ENCODE results near the gene TRIM2.
A peak's percentile ranks its signal among the peaks of the same experiment; 100 is the strongest.

DNA sequence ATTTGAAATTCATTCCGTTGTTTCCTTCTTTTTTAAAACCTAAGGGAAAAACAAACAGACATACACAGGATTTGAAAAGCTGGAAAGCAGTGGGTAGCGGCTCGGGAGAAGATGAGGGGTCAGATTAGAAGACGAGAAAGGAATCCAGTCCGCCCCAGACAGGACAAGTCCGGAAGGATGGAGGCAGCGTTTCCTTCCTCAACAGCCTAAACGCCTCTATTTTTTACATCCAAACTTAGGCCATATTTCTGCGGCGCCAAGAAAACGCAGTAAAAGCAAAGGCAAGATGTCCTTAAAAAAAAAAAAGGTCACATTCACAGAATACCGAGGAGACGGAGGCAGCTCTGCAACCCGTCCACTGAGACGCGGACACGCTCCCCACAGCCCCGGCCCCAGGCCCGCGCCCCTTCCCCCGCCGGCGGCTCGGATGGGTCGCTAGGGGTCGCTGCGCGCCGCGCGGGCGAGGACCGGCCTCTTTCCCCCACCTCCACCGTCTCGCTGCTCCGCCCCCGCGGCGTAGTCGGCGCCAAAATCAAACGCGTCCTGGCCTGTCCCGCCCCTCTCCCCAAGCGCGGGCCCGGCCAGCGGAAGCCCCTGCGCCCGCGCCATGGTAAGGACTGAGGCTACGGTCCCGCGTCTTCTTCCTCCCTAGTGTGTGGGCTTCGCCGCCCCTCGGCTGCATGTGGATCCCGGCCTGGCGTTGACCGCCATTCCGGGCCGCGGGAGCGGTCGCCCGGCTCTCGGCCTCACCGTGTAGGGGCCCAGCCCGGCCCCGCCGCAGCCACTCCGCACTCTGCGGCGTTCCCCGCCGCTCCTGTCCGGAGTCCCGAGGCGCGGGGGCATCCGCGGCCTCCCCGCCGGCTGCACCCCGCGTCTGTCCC is 140.1 kb downstream of the TRIM2 start, which contains the start of gene MND1:
- TF ChIP-seq, protein P1, sequence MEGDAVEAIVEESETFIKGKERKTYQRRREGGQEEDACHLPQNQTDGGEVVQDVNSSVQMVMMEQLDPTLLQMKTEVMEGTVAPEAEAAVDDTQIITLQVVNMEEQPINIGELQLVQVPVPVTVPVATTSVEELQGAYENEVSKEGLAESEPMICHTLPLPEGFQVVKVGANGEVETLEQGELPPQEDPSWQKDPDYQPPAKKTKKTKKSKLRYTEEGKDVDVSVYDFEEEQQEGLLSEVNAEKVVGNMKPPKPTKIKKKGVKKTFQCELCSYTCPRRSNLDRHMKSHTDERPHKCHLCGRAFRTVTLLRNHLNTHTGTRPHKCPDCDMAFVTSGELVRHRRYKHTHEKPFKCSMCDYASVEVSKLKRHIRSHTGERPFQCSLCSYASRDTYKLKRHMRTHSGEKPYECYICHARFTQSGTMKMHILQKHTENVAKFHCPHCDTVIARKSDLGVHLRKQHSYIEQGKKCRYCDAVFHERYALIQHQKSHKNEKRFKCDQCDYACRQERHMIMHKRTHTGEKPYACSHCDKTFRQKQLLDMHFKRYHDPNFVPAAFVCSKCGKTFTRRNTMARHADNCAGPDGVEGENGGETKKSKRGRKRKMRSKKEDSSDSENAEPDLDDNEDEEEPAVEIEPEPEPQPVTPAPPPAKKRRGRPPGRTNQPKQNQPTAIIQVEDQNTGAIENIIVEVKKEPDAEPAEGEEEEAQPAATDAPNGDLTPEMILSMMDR (IDR thresholded peaks at IDR 0.05): peak; percentile 75 to 91 (median 83)
- peak; percentile 16 for TF ChIP-seq POLR2A (IDR thresholded peaks at IDR 0.05)

Measured in prostate gland (tissue), 2 donors.